Measurements from ENCODE around the gene RERE.

The RERE gene

DNA sequence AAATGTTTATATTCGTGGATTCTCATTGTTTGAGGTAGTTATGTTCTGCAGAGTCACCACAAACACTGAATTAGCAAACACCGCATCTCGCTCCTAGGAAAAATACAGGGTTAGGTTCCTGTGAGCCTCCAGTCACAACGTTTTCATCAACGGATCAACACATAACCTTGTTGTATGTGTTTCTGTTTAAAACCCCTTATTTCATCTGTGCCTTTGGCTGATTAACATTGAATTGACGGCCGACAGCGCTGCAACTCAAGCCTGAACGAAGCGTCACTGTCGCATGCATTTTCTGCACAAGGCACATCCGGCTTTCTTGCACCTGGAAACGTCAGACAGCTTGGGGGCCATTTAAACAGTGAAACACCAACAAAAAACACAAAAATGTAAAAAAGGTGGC, 491.2 kb downstream of the RERE start:
- DNase-seq (no peak), ATAC-seq (no peak)

- DNase-seq, result no peak
- no peak for ATAC-seq
These were observed 491.7 kb downstream of the RERE start for GRCh38 chr1:8325771-8326170.

DNA sequence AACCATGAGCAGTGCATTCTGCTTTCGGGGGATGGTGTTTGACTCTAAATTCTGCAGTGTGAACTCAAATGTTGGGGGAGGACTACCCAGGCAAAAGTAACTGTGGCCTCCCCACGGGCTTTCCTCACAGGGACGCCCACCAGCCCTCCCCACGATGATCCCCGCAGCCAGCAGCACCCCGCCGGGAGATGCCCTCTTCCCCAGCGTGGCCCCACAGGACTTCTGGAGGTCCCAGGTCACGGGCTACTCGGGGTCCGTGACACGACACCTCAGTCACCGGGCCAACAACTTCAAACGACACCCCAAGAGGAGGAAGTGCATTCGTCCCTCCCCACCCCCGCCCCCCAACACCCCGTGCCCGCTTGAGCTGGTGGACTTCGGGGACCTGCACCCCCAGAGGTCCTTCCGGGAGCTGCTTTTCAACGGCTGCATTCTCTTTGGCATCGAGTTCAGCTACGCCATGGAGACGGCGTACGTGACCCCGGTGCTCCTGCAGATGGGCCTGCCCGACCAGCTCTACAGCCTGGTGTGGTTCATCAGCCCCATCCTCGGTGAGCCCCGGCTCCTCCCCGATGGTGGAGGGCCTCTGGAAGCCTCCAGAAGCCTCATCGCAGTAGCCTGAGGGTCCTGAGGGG, 493.1 kb downstream of the RERE start:
- ATAC-seq (no peak), DNase-seq (no peak)

DNA sequence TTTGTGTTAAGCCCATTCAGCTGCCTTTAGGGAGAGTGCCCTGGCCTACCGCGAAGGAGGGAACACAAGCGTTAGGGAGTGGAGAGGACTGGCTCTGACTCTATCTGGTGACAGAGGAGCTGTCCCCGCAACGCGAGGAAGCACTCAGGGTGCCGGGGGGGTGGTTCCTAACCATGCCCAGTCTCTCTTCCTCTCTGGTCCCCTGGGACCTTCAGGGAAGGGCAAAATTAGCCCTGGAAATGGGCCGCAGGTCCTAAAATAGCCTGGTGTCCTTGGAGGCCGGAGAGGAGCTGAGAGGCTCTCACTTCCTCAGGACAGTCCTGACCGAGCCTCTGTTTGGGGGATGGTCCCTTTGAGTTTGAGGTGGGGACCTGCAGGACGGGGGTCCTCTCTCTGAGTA, 493.7 kb downstream of the RERE start:
- ATAC-seq (no peak), DNase-seq (no peak)

GRCh38 chr1:8321612-8322011, 495.8 kb downstream of the RERE start:
- DNase-seq (no peak), ATAC-seq (no peak)

DNA sequence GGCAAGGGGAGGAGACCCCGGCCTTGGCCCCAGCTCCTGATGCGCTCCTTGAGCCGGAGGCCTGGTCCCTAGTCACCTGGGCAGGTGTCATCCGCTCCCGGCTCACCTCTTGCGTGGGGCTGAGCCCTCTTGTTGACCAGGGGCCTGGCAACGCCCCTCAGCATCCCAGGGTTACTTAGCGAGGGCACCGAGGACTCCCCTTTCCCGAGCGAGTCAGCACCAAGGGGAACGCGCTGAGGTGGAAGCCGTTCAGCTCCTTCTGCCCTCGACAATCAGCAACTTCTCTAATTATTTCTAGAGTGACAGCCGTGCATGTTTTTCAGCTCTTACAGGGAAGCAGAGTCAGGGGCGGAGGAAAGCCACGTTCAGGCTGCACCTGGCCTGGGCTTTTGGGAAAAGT, 499.0 kb downstream of the RERE start:
- DNase-seq, result no peak
- no peak for ATAC-seq

- ATAC-seq (peak; percentile 81), DNase-seq (peak; percentile 86)
These were observed 499.6 kb downstream of the RERE start, which contains the start of gene SLC45A1 for GRCh38 chr1:8317647-8318381. SLC45A1 (plus strand) TSS chr1:8318114; CDS start chr1:8324330, 6,216 bp downstream.

DNA sequence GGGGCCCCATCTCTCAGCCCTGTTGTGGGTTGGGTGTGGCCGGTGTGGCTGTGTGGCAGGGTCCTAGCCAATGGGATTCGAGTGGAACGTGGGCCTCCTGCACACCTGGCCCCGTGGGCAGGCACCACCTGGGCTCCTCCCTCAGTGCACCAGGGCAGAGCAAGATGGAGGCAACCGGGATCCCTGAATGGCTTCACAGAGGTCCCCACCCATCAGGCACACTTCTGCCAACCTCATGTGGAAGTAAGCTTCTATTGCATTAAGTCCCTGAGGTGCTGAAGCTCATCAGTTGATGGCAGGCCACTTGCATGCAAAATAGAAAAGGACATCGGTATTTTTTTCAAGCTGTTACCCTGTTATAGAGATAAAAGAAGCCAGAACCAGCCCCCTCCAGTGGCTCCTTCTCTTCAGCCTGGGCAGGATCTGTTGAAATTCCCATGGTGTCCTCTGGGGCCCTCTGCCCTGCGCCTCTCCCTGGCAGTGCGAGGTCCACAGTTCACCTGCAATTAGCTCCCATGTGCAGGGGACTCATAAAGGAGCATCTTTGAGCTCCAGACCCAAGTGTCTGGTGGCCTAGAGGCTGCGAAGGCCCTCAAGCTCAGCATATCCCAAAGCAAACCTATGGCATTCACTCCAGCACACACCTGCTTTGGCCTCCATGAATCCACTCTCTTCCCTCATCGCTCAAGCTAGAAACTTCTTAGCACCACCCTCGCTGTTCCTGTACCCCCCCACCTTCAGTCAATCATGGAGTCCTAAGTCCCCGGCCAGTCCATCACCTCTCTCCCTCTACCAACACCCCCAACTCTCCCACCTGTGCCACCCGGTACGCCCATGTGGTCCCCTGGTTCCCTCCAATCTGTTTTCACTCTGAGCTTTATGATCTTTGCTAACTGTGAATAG, 501.6 kb downstream of the RERE start:
- no peak for ATAC-seq
- no peak for DNase-seq

DNA sequence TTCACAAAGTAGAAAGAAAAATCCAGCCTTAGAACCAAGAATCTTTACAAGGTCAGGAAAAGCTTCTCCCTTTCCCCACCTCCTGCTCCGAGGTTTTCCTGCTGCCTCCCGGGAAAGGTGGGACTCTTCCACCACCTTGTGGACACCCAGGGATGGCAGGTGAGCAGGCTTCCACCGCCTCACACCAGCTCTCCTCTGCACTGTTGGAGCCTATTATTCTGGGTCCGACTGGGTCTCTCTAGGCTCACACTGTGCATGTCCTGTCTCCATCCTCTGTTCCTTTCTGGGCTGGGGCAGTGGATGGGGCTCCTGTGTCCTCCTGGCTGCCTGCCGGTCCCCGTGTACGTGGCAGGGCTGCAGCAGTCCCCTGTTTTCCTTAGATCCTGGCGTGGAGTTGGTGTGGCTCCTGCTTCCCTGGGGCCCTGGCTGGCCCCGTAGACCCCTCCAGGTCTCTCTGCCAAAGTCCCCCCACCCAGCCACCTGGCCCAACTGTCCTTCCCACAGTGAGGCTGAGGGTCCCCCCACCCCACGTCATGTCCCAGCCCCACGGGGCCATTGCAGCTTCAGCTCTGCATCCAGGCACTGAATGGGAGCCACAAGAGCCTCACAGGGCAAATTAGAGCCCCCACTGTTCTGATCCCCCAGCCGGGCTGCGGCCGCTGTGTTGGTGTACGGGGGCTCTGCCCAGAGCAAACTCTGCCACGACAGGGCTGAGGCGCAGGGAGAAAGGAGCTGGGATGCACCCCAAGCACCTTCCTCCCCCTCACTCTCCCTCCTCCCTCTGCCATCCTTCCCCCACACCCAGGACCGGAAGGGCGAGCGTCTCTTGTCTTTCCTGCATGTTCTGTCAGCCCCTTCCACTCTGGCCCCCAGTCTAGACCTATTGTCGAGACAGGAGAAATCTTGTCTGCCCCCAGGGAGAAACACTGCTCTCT, 502.8 kb downstream of the RERE start:
- DNase-seq (peak; percentile 54), ATAC-seq (peak; percentile 61)

DNA sequence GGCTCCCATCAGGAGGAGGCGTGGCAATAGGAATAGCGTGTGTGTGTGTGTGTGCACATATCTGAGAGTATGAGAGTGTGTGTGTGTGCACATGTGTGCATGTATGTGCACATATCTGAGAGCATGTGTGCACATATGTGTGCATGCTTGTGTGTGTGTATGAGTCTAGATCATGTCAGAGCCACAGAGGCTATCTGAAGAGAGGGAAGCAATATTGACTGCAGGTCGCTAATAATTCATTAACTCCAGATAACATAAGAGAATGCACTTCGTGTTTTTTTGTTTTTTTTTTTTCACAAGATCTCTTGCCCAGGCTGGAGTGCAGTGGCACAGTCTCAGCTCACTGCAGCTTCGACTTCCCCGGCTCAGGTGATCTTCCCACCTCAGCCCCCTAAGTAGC, 504.2 kb downstream of the RERE start:
- ATAC-seq, result no peak
- no peak for DNase-seq

DNA sequence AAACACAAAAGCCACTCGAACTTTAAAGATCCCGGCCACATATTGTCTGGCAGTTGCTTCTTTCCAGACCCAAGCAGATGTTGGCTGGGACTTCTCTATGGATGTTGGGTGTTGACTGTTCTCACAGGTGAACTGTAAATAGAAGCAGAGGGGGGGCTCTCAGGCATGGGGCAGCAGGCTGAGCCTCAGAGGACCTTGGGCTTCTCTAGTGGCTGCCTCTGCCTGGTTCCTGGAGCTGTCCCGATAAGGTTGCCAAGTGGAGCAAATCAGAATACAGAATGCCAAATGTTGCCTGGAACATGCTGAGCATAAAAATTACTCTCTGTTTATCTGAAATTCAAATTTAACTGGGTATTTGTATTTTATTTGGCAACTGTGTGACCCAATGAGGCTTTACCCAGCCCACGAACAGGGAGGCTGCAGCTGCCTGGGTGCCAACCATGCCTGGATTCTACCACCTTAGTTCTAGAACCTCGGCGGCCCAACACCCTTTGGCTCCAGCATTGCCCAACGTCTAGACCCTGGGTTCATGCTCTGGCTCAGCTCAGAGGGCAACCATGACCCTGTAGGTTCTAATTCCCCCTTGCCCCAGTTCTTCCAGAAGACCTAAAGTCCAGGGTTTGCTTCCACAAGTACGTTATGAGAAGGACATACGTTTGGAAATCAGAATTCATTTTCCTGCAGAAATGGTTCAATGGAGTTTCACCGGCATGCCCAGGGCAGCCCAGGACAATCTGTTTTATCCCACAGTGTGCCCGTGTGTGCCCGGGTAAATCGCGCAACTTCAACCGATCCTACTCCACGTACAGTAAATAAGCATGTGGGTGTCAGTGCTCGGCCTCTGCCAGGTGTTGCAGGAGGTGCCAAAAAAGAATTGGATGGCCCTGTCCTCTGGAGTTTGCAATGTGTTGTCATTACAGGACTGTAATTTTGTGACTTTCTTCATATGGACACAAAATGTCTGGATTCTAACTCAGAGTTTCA, 504.9 kb downstream of the RERE start:
- DNase-seq, result no peak
- ATAC-seq, result no peak

GRCh38 chr1:8311068-8311718, 506.2 kb downstream of the RERE start:
- ATAC-seq (no peak), DNase-seq (no peak)

- DNase-seq (no peak), ATAC-seq (no peak)
These were observed 509.8 kb downstream of the RERE start for GRCh38 chr1:8307628-8308027.

- no peak for ATAC-seq
These were observed 513.6 kb downstream of the RERE start for GRCh38 chr1:8303876-8304275.

GRCh38 chr1:8303141-8303540, 514.3 kb downstream of the RERE start:
- no peak for ATAC-seq
- no peak for DNase-seq

More at GRCh38 chr1:8303876-8304275, 513.6 kb downstream of the RERE start:
- no peak for DNase-seq

Data from stimulated activated naive CD8-positive, alpha-beta T cell treated with anti-CD3 and anti-CD28 coated beads, Interleukin-15, Interleukin-2, amounts not matched to agents 100 U/mL and 50 U/mL, for 24 hours (primary cell).